Astrocyte (in vitro differentiated cells and primary cell): ENCODE measurements around the gene ANKRD42.

Experiments used
- CTCF ChIP-seq: IDR thresholded peaks from 2 replicates; pipeline ENCODE4 v1.5.1; 2011; ENCODE audit warnings: low read depth, mild to moderate bottlenecking, inconsistent platforms, low read length, moderate library complexity; ENCODE audit not compliant: insufficient read depth
- EZH2 ChIP-seq: IDR thresholded peaks from 2 replicates; pipeline ENCODE4 v1.6.1; 2012; ENCODE audit warnings: mild to moderate bottlenecking, low read length, inconsistent platforms; ENCODE audit not compliant: insufficient read depth

GRCh38 chr11:83265331-83265730 is 71.8 kb downstream of the ANKRD42 start:
- no peak for TF ChIP-seq CTCF
- TF ChIP-seq EZH2: no peak
